SK-N-SH (cell line): Measurements from ENCODE around the gene TMEM179. TPM values are rescaled to one million over a fixed set of nuclear protein-coding genes. Genes with fewer than 3 reads are reported as not detected.
"Not testable (repeated sequence)": the region's sequence is repeated elsewhere in the genome, so short reads cannot be mapped to it uniquely, and the experiment has no call there.

Experiments used
- CTCF ChIA-PET: fragments of 300-600, 350-600 bp; formaldehyde crosslinking; extraction: SDS; loops from one replicate; lab custom pipeline; 2021; lab: Yijun Ruan, JAX
- POLR2A ChIA-PET: fragments of 350-600 bp; sonication (Branson Sonifier 250); formaldehyde crosslinking; extraction: SDS; loops from one replicate; lab custom pipeline; 2020; ENCODE audit warnings: antibody characterized with exemption, inconsistent platforms; lab: Yijun Ruan, JAX
- DNase-seq: peaks from one replicate; pipeline ENCODE4 v3.0.0; 2012
- H2AFZ ChIP-seq: fragments of 200-600 bp; sonication (generic); 2 replicates; pipeline ENCODE4 v1.8.1; 2016; ENCODE audit warnings: antibody characterized with exemption, mild to moderate bottlenecking, low read depth
- H3F3A ChIP-seq: fragments of 200-600 bp; sonication (generic); replicated peaks from 2 replicates; pipeline ENCODE3; 2016; ENCODE audit warnings: antibody characterized with exemption, mild to moderate bottlenecking; ENCODE audit not compliant: insufficient read depth
- H3K27ac ChIP-seq, 2 experiments: fragments of 200-500 bp in 1 of 2; fragments of 200-600 bp in 1 of 2; sonication (Bioruptor generic) in 1 of 2; sonication (generic), shearing (Covaris generic) in 1 of 2; 2 replicates each; pipeline versions ENCODE4 v1.5.1 to v1.6.1; 2014 to 2016; ENCODE audit warnings: low read depth in 2 of 2, inconsistent platforms in 1 of 2, low read length in 1 of 2, mild to moderate bottlenecking in 1 of 2, mixed read lengths in 1 of 2
- H3K27me3 ChIP-seq: fragments of 200-600 bp; sonication (generic), shearing (Covaris generic); 2 replicates; pipeline ENCODE4 v1.6.1; 2016; ENCODE audit warnings: mixed run types; ENCODE audit not compliant: insufficient read depth
- H3K36me3 ChIP-seq, 2 experiments: fragments of 200-500 bp in 1 of 2; fragments of 200-600 bp in 1 of 2; sonication (Bioruptor generic) in 1 of 2; sonication (generic) in 1 of 2; replicated peaks in 1 of 2; 2 replicates each; pipeline versions ENCODE3 to v1.5.1; 2014 to 2016; ENCODE audit warnings: low read length in 1 of 2, mild to moderate bottlenecking in 1 of 2; ENCODE audit not compliant: insufficient read depth in 2 of 2, control insufficient read depth in 1 of 2
- H3K4me1 ChIP-seq, 2 experiments: fragments of 200-500 bp in 1 of 2; fragments of 200-600 bp in 1 of 2; sonication (Bioruptor generic) in 1 of 2; sonication (generic), shearing (Covaris generic) in 1 of 2; 2 replicates each; pipeline versions ENCODE4 v1.5.1 to v1.6.1; 2014 to 2016; ENCODE audit warnings: low read depth in 1 of 2, low read length in 1 of 2, mixed run types in 1 of 2; ENCODE audit not compliant: insufficient read depth in 2 of 2, control insufficient read depth in 1 of 2
- H3K4me2 ChIP-seq: fragments of 200-600 bp; sonication (generic), shearing (Covaris generic); 2 replicates; pipeline ENCODE4 v1.6.1; 2017; ENCODE audit warnings: mixed run types
- H3K4me3 ChIP-seq, 2 experiments: fragments of 200-500 bp in 1 of 2; fragments of 200-600 bp in 1 of 2; sonication (Bioruptor generic) in 1 of 2; sonication (generic), shearing (Covaris generic) in 1 of 2; 2 replicates each; pipeline versions ENCODE4 v1.5.1 to v1.8.1; 2014 to 2016; ENCODE audit warnings: low read depth in 2 of 2, inconsistent platforms in 1 of 2, low read length in 1 of 2, mild to moderate bottlenecking in 1 of 2, mixed read lengths in 1 of 2, moderate library complexity in 1 of 2
- H3K79me2 ChIP-seq: fragments of 200-600 bp; sonication (generic); 2 replicates; pipeline ENCODE4 v1.8.1; 2017; ENCODE audit warnings: mild to moderate bottlenecking; ENCODE audit not compliant: insufficient read depth
- H3K9ac ChIP-seq: fragments of 200-600 bp; sonication (generic); 2 replicates; pipeline ENCODE4 v1.6.1; 2017; ENCODE audit warnings: mixed run types
- H3K9me2 ChIP-seq: fragments of 200-600 bp; sonication (generic); 2 replicates; pipeline ENCODE4 v1.6.1; 2017; ENCODE audit warnings: mixed run types
- H3K9me3 ChIP-seq: fragments of 200-600 bp; sonication (generic); 2 replicates; pipeline ENCODE4 v1.6.1; 2017; ENCODE audit warnings: mixed run types, mild to moderate bottlenecking, moderate library complexity
- H4K20me1 ChIP-seq: fragments of 200-600 bp; sonication (generic); 2 replicates; pipeline ENCODE4 v1.6.1; 2017; ENCODE audit warnings: mild to moderate bottlenecking, mixed run types; ENCODE audit not compliant: insufficient read depth
- CHD2 ChIP-seq: fragments of 150-350 bp; IDR thresholded peaks from 2 replicates; pipeline ENCODE4 v1.6.1; 2018; ENCODE audit warnings: low read length; ENCODE audit not compliant: partially characterized antibody
- EP300 ChIP-seq, 2 experiments: IDR thresholded peaks; 2 replicates each; pipeline versions ENCODE4 v1.4.0 to v1.6.1; 2012; ENCODE audit warnings: borderline replicate concordance in 1 of 2, low read depth in 1 of 2, low read length in 1 of 2
- FOXJ3 ChIP-seq: sonication (generic); formaldehyde crosslinking; IDR thresholded peaks from 2 replicates; pipeline ENCODE4 v1.5.1; 2020; ENCODE audit warnings: mild to moderate bottlenecking, missing genetic modification reagents
- GATA2 ChIP-seq: sonication (generic); formaldehyde crosslinking; IDR thresholded peaks from 2 replicates; pipeline ENCODE4 v1.5.0; 2020; ENCODE audit warnings: mild to moderate bottlenecking, missing genetic modification reagents
- MAX ChIP-seq: IDR thresholded peaks from 2 replicates; pipeline ENCODE4 v1.4.0; 2012; ENCODE audit warnings: low read depth
- MXI1 ChIP-seq: IDR thresholded peaks from 2 replicates; pipeline ENCODE4 v1.6.1; 2012; ENCODE audit warnings: mild to moderate bottlenecking, low read depth, low read length, improper control_type of control experiment
- RXRA ChIP-seq: IDR thresholded peaks from 2 replicates; pipeline ENCODE4 v1.4.0; 2012; ENCODE audit warnings: low read depth, mild to moderate bottlenecking, borderline replicate concordance
- WGBS: methylation state at CpG from one replicate; pipeline ENCODE4 v1.1.6; 2017; ENCODE audit warnings: low lambda C conversion rate; 5-methylcytosine and 5-hydroxymethylcytosine counted together
- polyA plus RNA-seq, 3 experiments: library from polyadenylated mRNA; depleted of rRNA; stranded (reverse); fragments of >200 nt; gene quantifications; 2 replicates each; pipeline ENCODE4 v1.2.3, GENCODE V29; 2012
- TF ChIP-seq, protein P1 (sequence below): IDR thresholded peaks from 2 replicates; pipeline ENCODE4 v1.4.0; 2012; ENCODE audit warnings: low read depth, borderline replicate concordance
- TF ChIP-seq, protein P2 (sequence below): fragments of 200-600 bp; sonication (generic); IDR thresholded peaks from 2 replicates; pipeline ENCODE4 v1.6.1; 2017; ENCODE audit warnings: antibody characterized with exemption, mild to moderate bottlenecking, moderate library complexity

TMEM179 gene
- polyA plus RNA-seq, 1 of the 3 experiments (the other 2 are of a cell fraction), result 1.7 TPM

DNA sequence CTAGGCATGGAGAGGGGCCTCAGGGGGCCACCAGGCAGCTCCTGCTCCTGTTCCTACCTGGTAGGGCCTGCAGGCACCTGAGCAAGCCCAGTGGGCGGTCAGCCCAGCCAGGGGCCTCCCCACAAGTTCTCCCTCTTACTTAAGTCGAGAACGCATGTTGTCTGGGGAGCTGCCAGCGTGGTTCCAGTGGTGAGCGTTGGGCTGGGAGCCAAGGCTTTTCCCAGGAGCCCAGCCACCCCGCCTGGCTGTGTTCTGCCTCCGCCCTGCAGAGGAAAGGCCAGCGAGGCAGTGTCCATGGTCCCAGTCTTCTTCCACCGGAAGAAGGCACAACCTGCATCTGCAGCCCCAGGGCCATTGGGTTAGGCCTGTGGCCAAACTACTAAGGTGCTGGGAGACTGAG, 23.6 kb downstream of the TMEM179 start:
- TF ChIP-seq, protein P1, sequence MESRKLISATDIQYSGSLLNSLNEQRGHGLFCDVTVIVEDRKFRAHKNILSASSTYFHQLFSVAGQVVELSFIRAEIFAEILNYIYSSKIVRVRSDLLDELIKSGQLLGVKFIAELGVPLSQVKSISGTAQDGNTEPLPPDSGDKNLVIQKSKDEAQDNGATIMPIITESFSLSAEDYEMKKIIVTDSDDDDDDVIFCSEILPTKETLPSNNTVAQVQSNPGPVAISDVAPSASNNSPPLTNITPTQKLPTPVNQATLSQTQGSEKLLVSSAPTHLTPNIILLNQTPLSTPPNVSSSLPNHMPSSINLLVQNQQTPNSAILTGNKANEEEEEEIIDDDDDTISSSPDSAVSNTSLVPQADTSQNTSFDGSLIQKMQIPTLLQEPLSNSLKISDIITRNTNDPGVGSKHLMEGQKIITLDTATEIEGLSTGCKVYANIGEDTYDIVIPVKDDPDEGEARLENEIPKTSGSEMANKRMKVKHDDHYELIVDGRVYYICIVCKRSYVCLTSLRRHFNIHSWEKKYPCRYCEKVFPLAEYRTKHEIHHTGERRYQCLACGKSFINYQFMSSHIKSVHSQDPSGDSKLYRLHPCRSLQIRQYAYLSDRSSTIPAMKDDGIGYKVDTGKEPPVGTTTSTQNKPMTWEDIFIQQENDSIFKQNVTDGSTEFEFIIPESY, result no peak
- 0 out of 4 replicates have a peak, but pooled peaks of 1 of the 2 experiments have one; percentile 18 for TF ChIP-seq EP300 (IDR thresholded peaks at IDR 0.05; ENCODE audit: borderline replicate concordance in 1 of 2, low read depth in 1 of 2, low read length in 1 of 2)
- 0 out of 2 replicates have a peak, but pooled peaks have one; percentile 46 for TF ChIP-seq MXI1
- TF ChIP-seq FOXJ3 (CRISPR knock-in tag), result no peak
- TF ChIP-seq CHD2, result peak; percentile 16
- TF ChIP-seq RXRA, result no peak
- no peak for TF ChIP-seq GATA2 (CRISPR knock-in tag)
- no peak for TF ChIP-seq MAX
- TF ChIP-seq, protein P2, sequence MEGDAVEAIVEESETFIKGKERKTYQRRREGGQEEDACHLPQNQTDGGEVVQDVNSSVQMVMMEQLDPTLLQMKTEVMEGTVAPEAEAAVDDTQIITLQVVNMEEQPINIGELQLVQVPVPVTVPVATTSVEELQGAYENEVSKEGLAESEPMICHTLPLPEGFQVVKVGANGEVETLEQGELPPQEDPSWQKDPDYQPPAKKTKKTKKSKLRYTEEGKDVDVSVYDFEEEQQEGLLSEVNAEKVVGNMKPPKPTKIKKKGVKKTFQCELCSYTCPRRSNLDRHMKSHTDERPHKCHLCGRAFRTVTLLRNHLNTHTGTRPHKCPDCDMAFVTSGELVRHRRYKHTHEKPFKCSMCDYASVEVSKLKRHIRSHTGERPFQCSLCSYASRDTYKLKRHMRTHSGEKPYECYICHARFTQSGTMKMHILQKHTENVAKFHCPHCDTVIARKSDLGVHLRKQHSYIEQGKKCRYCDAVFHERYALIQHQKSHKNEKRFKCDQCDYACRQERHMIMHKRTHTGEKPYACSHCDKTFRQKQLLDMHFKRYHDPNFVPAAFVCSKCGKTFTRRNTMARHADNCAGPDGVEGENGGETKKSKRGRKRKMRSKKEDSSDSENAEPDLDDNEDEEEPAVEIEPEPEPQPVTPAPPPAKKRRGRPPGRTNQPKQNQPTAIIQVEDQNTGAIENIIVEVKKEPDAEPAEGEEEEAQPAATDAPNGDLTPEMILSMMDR, result no peak
- ChIA-PET POLR2A (interaction anchor here (0.6 to 1.0 kb wide), 3 partner anchors 10 to 158 kb away, joined by 3 to 4 read pairs (median 4); no protein-coding TSS in a partner anchor), CTCF (interaction anchor here (1.0 to 8.5 kb wide), 9 partner anchors 13 to 503 kb away, joined by 3 to 96 read pairs (median 5); no protein-coding TSS in a partner anchor)
- Histone ChIP-seq H2AFZ (no peak overlapping the region), H3K9me3 (no peaks in the 10 kb centered on the region), H4K20me1 (no peaks in the 10 kb centered on the region), H3K9ac (no peak overlapping the region), H3K9me2 (no peaks in the 10 kb centered on the region), H3F3A (no peaks in the 10 kb centered on the region), H3K4me2 (no peak overlapping the region), H3K27me3 (no peaks in the 10 kb centered on the region), H3K36me3 (no peaks in the 10 kb centered on the region), H3K79me2 (no peaks in the 10 kb centered on the region), H3K27ac (peak overlapping the region in 1 of 2 experiments; percentile 81; a peak in 2 of 4 replicates), H3K4me3 (no peak overlapping the region), H3K4me1 (peaks cover 0 to 95% of the 10 kb centered on the region in 2 experiments; a peak in 1 of 4 replicates)
- WGBS, result 34% methylated on average over 3 of the region's 9 CpGs
- DNase-seq, result peak; percentile 83

- not testable (repeated sequence) for H3K9me2 ChIP-seq, H3K4me3 ChIP-seq, H3K36me3 ChIP-seq, H3F3A ChIP-seq, H3K4me2 ChIP-seq, H3K27me3 ChIP-seq, DNase-seq, H3K9me3 ChIP-seq, H3K79me2 ChIP-seq, H3K9ac ChIP-seq, H2AFZ ChIP-seq, H4K20me1 ChIP-seq
- POLR2A ChIA-PET, result interaction anchor here (1.2 kb wide), 1 partner anchor 22 kb away, joined by 3 read pairs; no protein-coding TSS in a partner anchor
- WGBS, result 49% methylated on average over 4 of the region's 6 CpGs
- Histone ChIP-seq H3K4me1 (peaks cover 0 to 86% of the 10 kb centered on the region in 2 experiments; a peak in 1 of 4 replicates), H3K27ac (peak overlapping the region in 1 of 2 experiments; percentile 81; a peak in 1 of 4 replicates)
- CTCF ChIA-PET, result interaction anchor here (0.6 to 8.5 kb wide), 8 partner anchors 12 to 502 kb away, joined by 3 to 96 read pairs (median 3); no protein-coding TSS in a partner anchor
Observed at GRCh38 chr14:104579939-104580338, 24.6 kb downstream of the TMEM179 start.
